Measurements from ENCODE around the gene DPYSL4.

The DPYSL4 gene

GRCh38 chr10:132145521-132146185, 41.1 kb upstream of the DPYSL4 start:
- no peaks in the 10 kb centered on the region for H3K36me3 ChIP-seq (ENCODE audit: insufficient read depth)
- no peak overlapping the region for H3K4me2 ChIP-seq
- peaks cover 8% of the 10 kb centered on the region; the same call in 1 of the 2 replicates for H3K27me3 ChIP-seq (ENCODE audit: insufficient read depth, low read depth)
- no peak overlapping the region for H2AFZ ChIP-seq (ENCODE audit: low read depth)
- no peak overlapping the region for H3K27ac ChIP-seq
- no peaks in the 10 kb centered on the region for H4K20me1 ChIP-seq (ENCODE audit: insufficient read depth)
- TF ChIP-seq CTCF (conservative IDR thresholded peaks at IDR 0.05; ENCODE audit: low read depth, low read length): no peak
- H3K4me1 ChIP-seq (ENCODE audit: low read depth, poor library complexity, severe bottlenecking): no peaks in the 10 kb centered on the region
- no peak overlapping the region for H3K9ac ChIP-seq
- H3K79me2 ChIP-seq (ENCODE audit: insufficient read depth, low read depth): no peaks in the 10 kb centered on the region
- no peak overlapping the region for H3K4me3 ChIP-seq (IDR thresholded peaks at IDR 0.05; ENCODE audit: insufficient read depth, low read depth, low read length)

GRCh38 chr10:132146271-132146671, 40.5 kb upstream of the DPYSL4 start:
- no peak overlapping the region for H3K4me2 ChIP-seq
- no peak overlapping the region for H2AFZ ChIP-seq (ENCODE audit: low read depth)
- no peaks in the 10 kb centered on the region for H3K4me1 ChIP-seq (ENCODE audit: low read depth, poor library complexity, severe bottlenecking)
- H3K79me2 ChIP-seq (ENCODE audit: insufficient read depth, low read depth): no peaks in the 10 kb centered on the region
- H3K4me3 ChIP-seq (IDR thresholded peaks at IDR 0.05; ENCODE audit: insufficient read depth, low read depth, low read length): no peak overlapping the region
- H3K27ac ChIP-seq: no peak overlapping the region
- TF ChIP-seq CTCF (conservative IDR thresholded peaks at IDR 0.05; ENCODE audit: low read depth, low read length): no peak
- no peak overlapping the region for H3K9ac ChIP-seq
- H4K20me1 ChIP-seq (ENCODE audit: insufficient read depth): no peaks in the 10 kb centered on the region
- H3K27me3 ChIP-seq (ENCODE audit: insufficient read depth, low read depth): peaks cover 8% of the 10 kb centered on the region; the same call in 1 of the 2 replicates
- H3K36me3 ChIP-seq (ENCODE audit: insufficient read depth): no peaks in the 10 kb centered on the region

DNA sequence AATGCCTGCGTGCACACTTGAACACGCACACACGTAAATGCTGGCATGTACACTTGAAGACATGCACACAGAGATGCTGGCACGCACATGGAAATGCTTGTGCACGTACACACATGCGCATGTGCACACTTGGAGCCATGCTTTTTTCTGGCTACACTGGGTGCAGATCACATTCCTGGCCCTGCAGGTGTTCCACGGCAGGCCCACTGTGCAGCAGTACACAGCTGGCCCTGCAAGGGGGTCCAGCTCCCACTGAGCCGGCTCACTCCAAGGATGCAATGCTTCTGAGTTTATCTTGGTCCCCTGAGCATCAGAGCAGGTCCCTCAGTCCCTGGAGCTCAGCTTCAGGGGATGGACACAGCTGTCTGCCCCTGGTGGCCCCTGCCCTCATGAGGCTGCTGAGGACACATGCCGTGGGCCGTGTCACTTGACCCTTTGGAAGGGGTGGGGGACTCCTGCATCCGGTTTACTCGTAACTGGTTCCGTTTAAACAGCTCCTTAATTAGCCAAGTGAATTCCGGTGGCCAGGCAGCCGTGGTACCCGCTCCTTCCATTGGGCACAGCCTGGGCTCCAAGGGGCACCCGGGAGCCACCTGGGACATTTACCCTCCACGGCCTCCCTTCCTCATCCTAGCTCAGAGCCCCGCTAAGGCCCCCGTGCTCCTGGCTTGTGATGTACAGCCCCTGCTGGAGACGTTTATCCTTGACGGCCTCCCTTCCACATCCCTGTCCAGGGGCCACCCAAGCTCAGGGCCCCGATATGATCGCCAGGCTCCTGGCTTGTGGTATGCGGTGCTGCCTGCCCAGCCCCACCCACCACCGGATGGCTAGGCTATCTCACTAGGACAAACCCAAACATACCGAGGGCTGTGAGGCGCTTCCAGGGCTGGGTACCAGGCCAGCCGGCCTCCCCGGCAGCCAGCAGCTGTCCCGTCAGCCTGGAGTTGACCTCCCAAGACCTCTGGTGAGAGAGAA, 39.5 kb upstream of the DPYSL4 start:
- Histone ChIP-seq H3K4me3 (IDR thresholded peaks at IDR 0.05; ENCODE audit: insufficient read depth, low read depth, low read length) (no peak overlapping the region), H3K4me2 (no peak overlapping the region), H3K79me2 (ENCODE audit: insufficient read depth, low read depth) (no peaks in the 10 kb centered on the region), H3K36me3 (ENCODE audit: insufficient read depth) (no peaks in the 10 kb centered on the region), H3K27me3 (ENCODE audit: insufficient read depth, low read depth) (peaks cover 8% of the 10 kb centered on the region; the same call in 1 of the 2 replicates), H3K9ac (no peak overlapping the region), H4K20me1 (ENCODE audit: insufficient read depth) (no peaks in the 10 kb centered on the region), H3K27ac (no peak overlapping the region), H2AFZ (ENCODE audit: low read depth) (no peak overlapping the region), H3K4me1 (ENCODE audit: low read depth, poor library complexity, severe bottlenecking) (no peaks in the 10 kb centered on the region)
- TF ChIP-seq CTCF (conservative IDR thresholded peaks at IDR 0.05; ENCODE audit: low read depth, low read length): no peak

DNA sequence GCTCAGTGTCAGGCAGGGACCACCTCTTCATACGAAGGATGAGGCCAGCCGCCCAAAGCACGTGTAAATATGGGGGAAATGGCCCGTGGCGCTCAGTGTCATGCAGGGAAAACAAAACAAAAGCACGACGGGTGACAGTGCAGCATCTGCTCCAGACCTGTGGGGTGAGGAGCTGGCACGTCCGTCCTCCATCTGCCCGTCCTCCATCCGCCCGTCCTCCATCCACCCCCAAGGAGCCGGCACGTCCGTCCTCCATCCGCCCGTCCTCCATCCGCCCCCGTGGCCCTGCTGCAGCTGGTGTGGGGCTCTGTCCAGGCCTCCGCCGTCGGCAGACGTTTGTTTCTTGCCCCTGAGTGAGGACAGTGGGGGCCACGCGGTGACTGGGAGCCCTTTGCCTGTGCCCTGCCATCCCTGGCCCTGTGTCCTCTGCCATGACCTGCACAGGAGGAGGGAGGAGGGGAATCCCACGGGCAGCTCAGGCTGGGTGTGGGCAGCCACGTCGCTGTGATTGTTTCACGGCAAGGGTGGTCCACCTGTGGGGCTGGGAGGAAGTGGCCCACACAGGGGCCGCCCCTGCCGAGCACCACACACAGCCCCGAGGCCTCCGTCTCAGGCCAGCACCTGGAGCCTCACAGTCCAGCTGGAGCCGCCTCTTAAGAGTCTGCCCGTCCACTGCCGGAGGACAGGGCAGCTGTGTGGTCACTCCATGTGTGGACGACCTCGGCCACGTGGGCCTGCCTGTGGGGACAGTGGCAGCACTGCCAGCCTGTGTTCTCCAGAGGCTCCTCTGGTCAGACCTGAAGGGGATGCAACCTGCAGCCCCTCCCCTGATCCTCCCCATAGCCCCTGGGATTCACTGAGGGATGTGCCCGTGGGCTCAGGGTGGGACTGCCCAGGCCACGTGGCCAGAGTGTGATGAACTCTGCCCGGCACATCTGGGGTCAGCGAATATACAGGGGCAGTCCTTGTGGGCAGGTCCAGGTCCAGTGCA, 38.2 kb upstream of the DPYSL4 start:
- peaks cover 5% of the 10 kb centered on the region; the same call in 1 of the 2 replicates for H3K27me3 ChIP-seq (ENCODE audit: insufficient read depth, low read depth)

More for the DNA sequence above, 38.2 kb upstream of the DPYSL4 start:
- Histone ChIP-seq H2AFZ (ENCODE audit: low read depth) (no peak overlapping the region), H3K36me3 (ENCODE audit: insufficient read depth) (no peaks in the 10 kb centered on the region), H4K20me1 (ENCODE audit: insufficient read depth) (no peaks in the 10 kb centered on the region), H3K79me2 (ENCODE audit: insufficient read depth, low read depth) (no peaks in the 10 kb centered on the region), H3K4me2 (no peak overlapping the region), H3K4me1 (ENCODE audit: low read depth, poor library complexity, severe bottlenecking) (no peaks in the 10 kb centered on the region), H3K9ac (no peak overlapping the region), H3K4me3 (IDR thresholded peaks at IDR 0.05; ENCODE audit: insufficient read depth, low read depth, low read length) (no peak overlapping the region), H3K27ac (no peak overlapping the region)
- no peak for TF ChIP-seq CTCF (conservative IDR thresholded peaks at IDR 0.05; ENCODE audit: low read depth, low read length)
